HepG2 (cell line): ENCODE data around the gene PLOD3. TPM values are rescaled to one million over a fixed set of nuclear protein-coding genes. Genes with fewer than 3 reads are reported as not detected.

Source experiments
- CAMTA2 ChIP-seq: sonication (generic); formaldehyde crosslinking; IDR thresholded peaks from 2 replicates; pipeline ENCODE4 v1.4.0; 2020; ENCODE audit warnings: mild to moderate bottlenecking, missing genetic modification reagents, borderline replicate concordance
- GABPA ChIP-seq, 2 experiments: IDR thresholded peaks; 2 replicates each; pipeline ENCODE4 v1.6.1; 2011 to 2016; ENCODE audit warnings: low read depth in 2 of 2, low read length in 1 of 2, missing biosample characterization in 1 of 2, missing genetic modification characterization in 1 of 2
- GPN1 ChIP-seq: sonication (generic); formaldehyde crosslinking; IDR thresholded peaks from 2 replicates; pipeline ENCODE4 v1.5.1; 2020; ENCODE audit warnings: missing genetic modification reagents, borderline replicate concordance
- GTF3A ChIP-seq: sonication (generic); formaldehyde crosslinking; conservative IDR thresholded peaks from 2 replicates; pipeline ENCODE4 v1.4.0; 2020; ENCODE audit warnings: mild to moderate bottlenecking, missing genetic modification reagents
- HDAC2 ChIP-seq: sonication (generic); formaldehyde crosslinking; IDR thresholded peaks from 2 replicates; pipeline ENCODE4 v1.4.0; 2020; ENCODE audit warnings: missing genetic modification reagents
- MTF2 ChIP-seq: sonication (generic); formaldehyde crosslinking; IDR thresholded peaks from 2 replicates; pipeline ENCODE4 v1.5.0; 2020; ENCODE audit warnings: missing genetic modification reagents, borderline replicate concordance
- REXO4 ChIP-seq: sonication (generic); formaldehyde crosslinking; IDR thresholded peaks from 2 replicates; pipeline ENCODE4 v1.8.0; 2022; ENCODE audit warnings: missing genetic modification reagents, mild to moderate bottlenecking, borderline replicate concordance
- RNF2 ChIP-seq: fragments of 450-650 bp; conservative IDR thresholded peaks from 2 replicates; pipeline ENCODE4 v1.6.1; 2016; ENCODE audit warnings: low read depth
- SOX5 ChIP-seq: IDR thresholded peaks from 2 replicates; pipeline ENCODE4 v1.6.1; 2016; ENCODE audit warnings: borderline replicate concordance
- TEAD3 ChIP-seq: optimal IDR thresholded peaks from 2 replicates; pipeline ENCODE3; 2016; ENCODE audit warnings: borderline replicate concordance
- ZBTB38 ChIP-seq: sonication (generic); formaldehyde crosslinking; IDR thresholded peaks from 2 replicates; pipeline ENCODE4 v1.5.1; 2020; ENCODE audit warnings: mild to moderate bottlenecking, missing genetic modification reagents
- ZFP82 ChIP-seq: sonication (generic); formaldehyde crosslinking; IDR thresholded peaks from 2 replicates; pipeline ENCODE4 v1.5.1; 2020; ENCODE audit warnings: mild to moderate bottlenecking, missing genetic modification reagents, borderline replicate concordance
- ZIK1 ChIP-seq: sonication (generic); formaldehyde crosslinking; IDR thresholded peaks from 2 replicates; pipeline ENCODE4 v1.5.0; 2020; ENCODE audit warnings: mild to moderate bottlenecking, low read depth, missing genetic modification reagents, borderline replicate concordance
- ZNF317 ChIP-seq: sonication (generic); formaldehyde crosslinking; IDR thresholded peaks from 2 replicates; pipeline ENCODE4 v1.5.0; 2020; ENCODE audit warnings: mild to moderate bottlenecking, missing genetic modification reagents
- ZNF441 ChIP-seq: sonication (generic); formaldehyde crosslinking; IDR thresholded peaks from 2 replicates; pipeline ENCODE4 v1.7.0; 2021; ENCODE audit warnings: missing genetic modification reagents, borderline replicate concordance
- ZNF678 ChIP-seq: sonication (generic); formaldehyde crosslinking; IDR thresholded peaks from 2 replicates; pipeline ENCODE4 v1.4.0; 2020; ENCODE audit warnings: mild to moderate bottlenecking, missing genetic modification reagents
- ZNF724P ChIP-seq: sonication (generic); formaldehyde crosslinking; IDR thresholded peaks from 2 replicates; pipeline ENCODE4 v1.8.0; 2022; ENCODE audit warnings: missing genetic modification reagents, borderline replicate concordance
- ZSCAN31 ChIP-seq: sonication (generic); formaldehyde crosslinking; IDR thresholded peaks from 2 replicates; pipeline ENCODE4 v1.5.0; 2020; ENCODE audit warnings: low read depth, mild to moderate bottlenecking, missing genetic modification reagents
- polyA plus RNA-seq, 8 experiments: library from polyadenylated mRNA; depleted of rRNA in 3 of 8; stranded (reverse) in 7 of 8; unstranded in 1 of 8; fragments of >200 nt; fragmentation: Illumina TruSeq in 4 of 8; extraction: Trizol in 4 of 8; gene quantifications; 2 replicates each; pipeline versions ENCODE4 v1.2.1 to v1.2.3, GENCODE V29; 2011 to 2016; ENCODE audit warnings: low read depth in 4 of 8, missing spikeins in 1 of 8, mixed read lengths in 1 of 8; ENCODE audit not compliant: insufficient read depth in 1 of 8
- total RNA-seq, 5 experiments: library from RNA; depleted of rRNA; stranded (reverse); fragments of >200 nt; fragmentation: Illumina TruSeq; extraction: Trizol; gene quantifications; 2 replicates each; pipeline ENCODE4 v1.2.3, GENCODE V29; 2016; ENCODE audit warnings: low read depth in 1 of 5
- TF ChIP-seq, protein P1 (sequence below): sonication (generic); formaldehyde crosslinking; IDR thresholded peaks from 2 replicates; pipeline ENCODE4 v1.4.0; 2020; ENCODE audit warnings: missing genetic modification reagents
- TF ChIP-seq, protein P2 (sequence below): sonication (generic); formaldehyde crosslinking; IDR thresholded peaks from 2 replicates; pipeline ENCODE4 v1.5.1; 2020; ENCODE audit warnings: mild to moderate bottlenecking, missing genetic modification reagents
- TF ChIP-seq, protein P3 (sequence below), 2 experiments: fragments of 450-650 bp in 1 of 2; sonication (generic) in 1 of 2; formaldehyde crosslinking; IDR thresholded peaks; 2 replicates each; pipeline versions ENCODE4 v1.5.0 to v1.8.0; 2020 to 2022; ENCODE audit warnings: mild to moderate bottlenecking in 1 of 2, missing genetic modification reagents in 1 of 2
- TF ChIP-seq, protein P4 (sequence below): sonication (generic); IDR thresholded peaks from 2 replicates; pipeline ENCODE4 v1.6.1; 2016; ENCODE audit warnings: low read depth, borderline replicate concordance

Gene PLOD3
- total and polyA plus RNA-seq, 2 of the 13 experiments (the other 11 are each of a cell fraction or from before 2014, with no cell fraction given), result 65.8 to 67.4 TPM

DNA sequence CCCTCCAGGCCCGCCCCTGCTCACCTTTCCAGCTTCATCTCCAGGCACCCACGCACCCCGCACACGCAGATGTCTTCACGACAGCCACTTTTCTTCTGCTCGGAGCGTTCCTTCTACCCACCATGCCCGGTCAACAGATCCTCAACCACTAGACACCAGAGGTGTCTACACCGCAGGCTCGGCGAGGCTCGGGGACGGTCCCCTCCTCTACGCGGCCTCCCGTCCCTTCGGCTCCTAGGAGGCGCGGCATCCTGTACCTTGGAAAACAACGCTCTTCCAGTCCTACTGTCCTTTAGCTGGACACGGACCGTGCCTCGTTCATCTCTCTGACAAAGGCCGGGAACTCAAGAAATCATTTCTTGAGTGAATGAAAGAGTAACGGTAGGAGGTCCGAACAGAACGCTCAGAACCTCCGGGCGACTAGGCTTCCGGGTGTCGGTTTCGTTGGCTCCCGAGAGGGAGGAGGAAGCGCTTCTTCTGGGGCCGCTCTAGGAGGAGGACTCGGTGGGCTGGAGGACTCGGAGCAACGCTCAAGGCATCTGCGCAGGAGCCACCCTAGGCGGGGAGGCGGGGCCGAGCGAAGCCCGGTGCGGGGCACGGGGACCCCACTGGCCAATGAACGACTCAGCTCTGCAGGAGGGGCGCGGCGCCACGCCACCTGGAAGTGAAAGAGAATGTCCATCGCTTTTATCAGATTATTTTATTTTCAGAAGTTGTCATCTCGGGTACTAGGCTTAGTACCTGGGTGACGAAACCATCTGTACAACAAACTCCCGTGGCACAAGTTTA is 34.7 kb upstream of the PLOD3 start (continued):
- peak; percentile 56; the same call in 1 of the 2 replicates for TF ChIP-seq HDAC2 (CRISPR knock-in tag)
- 0 out of 2 replicates have a peak, but pooled peaks have one; percentile 35 for TF ChIP-seq RNF2
- no peak for TF ChIP-seq GPN1 (CRISPR knock-in tag)
- TF ChIP-seq ZNF441, result no peak
- no peak for TF ChIP-seq GTF3A (CRISPR knock-in tag)
- peak; percentile 21; the same call in 1 of the 2 replicates for TF ChIP-seq SOX5 (CRISPR knock-in tag)
- TF ChIP-seq TEAD3 (CRISPR knock-in tag), result peak; percentile 20
- TF ChIP-seq, protein P1, sequence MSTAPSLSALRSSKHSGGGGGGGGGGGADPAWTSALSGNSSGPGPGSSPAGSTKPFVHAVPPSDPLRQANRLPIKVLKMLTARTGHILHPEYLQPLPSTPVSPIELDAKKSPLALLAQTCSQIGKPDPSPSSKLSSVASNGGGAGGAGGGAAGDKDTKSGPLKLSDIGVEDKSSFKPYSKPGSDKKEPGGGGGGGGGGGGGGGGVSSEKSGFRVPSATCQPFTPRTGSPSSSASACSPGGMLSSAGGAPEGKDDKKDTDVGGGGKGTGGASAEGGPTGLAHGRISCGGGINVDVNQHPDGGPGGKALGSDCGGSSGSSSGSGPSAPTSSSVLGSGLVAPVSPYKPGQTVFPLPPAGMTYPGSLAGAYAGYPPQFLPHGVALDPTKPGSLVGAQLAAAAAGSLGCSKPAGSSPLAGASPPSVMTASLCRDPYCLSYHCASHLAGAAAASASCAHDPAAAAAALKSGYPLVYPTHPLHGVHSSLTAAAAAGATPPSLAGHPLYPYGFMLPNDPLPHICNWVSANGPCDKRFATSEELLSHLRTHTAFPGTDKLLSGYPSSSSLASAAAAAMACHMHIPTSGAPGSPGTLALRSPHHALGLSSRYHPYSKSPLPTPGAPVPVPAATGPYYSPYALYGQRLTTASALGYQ (CRISPR knock-in tag), result peak; percentile 41; the same call in 1 of the 2 replicates
- TF ChIP-seq ZFP82 (CRISPR knock-in tag), result no peak
- TF ChIP-seq ZSCAN31 (CRISPR knock-in tag), result peak; percentile 67; the same call in 1 of the 2 replicates
- no peak for TF ChIP-seq ZNF678 (CRISPR knock-in tag)
- TF ChIP-seq ZNF724P, result 0 out of 2 replicates have a peak, but pooled peaks have one; percentile 11
- TF ChIP-seq, protein P2, sequence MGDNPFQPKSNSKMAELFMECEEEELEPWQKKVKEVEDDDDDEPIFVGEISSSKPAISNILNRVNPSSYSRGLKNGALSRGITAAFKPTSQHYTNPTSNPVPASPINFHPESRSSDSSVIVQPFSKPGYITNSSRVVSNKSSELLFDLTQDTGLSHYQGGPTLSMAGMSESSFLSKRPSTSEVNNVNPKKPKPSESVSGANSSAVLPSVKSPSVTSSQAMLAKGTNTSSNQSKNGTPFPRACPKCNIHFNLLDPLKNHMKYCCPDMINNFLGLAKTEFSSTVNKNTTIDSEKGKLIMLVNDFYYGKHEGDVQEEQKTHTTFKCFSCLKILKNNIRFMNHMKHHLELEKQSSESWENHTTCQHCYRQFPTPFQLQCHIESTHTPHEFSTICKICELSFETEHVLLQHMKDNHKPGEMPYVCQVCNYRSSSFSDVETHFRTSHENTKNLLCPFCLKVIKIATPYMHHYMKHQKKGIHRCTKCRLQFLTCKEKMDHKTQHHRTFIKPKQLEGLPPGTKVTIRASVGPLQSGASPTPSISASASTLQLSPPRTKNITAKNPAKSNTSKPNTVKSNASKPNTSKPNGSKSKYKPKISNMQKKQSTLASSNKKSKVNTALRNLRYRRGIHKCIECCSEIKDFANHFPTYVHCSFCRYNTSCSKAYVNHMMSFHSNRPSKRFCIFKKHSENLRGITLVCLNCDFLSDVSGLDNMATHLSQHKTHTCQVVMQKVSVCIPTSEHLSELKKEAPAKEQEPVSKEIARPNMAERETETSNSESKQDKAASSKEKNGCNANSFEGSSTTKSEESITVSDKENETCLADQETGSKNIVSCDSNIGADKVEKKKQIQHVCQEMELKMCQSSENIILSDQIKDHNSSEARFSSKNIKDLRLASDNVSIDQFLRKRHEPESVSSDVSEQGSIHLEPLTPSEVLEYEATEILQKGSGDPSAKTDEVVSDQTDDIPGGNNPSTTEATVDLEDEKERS (CRISPR knock-in tag), result peak; percentile 49; the same call in 1 of the 2 replicates
- no peak for TF ChIP-seq REXO4 (CRISPR knock-in tag)
- peak; percentile 80 for TF ChIP-seq ZBTB38 (CRISPR knock-in tag)
- TF ChIP-seq GABPA (IDR thresholded peaks at IDR 0.05; ENCODE audit: low read depth, low read length), result peak; percentile 55
- peak; percentile 91 for TF ChIP-seq GABPA (CRISPR knock-in tag; IDR thresholded peaks at IDR 0.05; ENCODE audit: low read depth)
- peak; percentile 54; the same call in 1 of the 2 replicates for TF ChIP-seq ZNF317
- 0 out of 2 replicates have a peak, but pooled peaks have one; percentile 52 for TF ChIP-seq CAMTA2
- no peak for TF ChIP-seq ZIK1 (CRISPR knock-in tag)
- TF ChIP-seq, protein P3, sequence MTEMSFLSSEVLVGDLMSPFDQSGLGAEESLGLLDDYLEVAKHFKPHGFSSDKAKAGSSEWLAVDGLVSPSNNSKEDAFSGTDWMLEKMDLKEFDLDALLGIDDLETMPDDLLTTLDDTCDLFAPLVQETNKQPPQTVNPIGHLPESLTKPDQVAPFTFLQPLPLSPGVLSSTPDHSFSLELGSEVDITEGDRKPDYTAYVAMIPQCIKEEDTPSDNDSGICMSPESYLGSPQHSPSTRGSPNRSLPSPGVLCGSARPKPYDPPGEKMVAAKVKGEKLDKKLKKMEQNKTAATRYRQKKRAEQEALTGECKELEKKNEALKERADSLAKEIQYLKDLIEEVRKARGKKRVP (CRISPR knock-in tag; IDR thresholded peaks at IDR 0.05), result peak in 1 of 2 experiments; percentile 47; a peak in 1 of 4 replicates
- TF ChIP-seq MTF2 (CRISPR knock-in tag), result 0 out of 2 replicates have a peak, but pooled peaks have one; percentile 78
- TF ChIP-seq, protein P4, sequence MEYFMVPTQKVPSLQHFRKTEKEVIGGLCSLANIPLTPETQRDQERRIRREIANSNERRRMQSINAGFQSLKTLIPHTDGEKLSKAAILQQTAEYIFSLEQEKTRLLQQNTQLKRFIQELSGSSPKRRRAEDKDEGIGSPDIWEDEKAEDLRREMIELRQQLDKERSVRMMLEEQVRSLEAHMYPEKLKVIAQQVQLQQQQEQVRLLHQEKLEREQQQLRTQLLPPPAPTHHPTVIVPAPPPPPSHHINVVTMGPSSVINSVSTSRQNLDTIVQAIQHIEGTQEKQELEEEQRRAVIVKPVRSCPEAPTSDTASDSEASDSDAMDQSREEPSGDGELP, result peak; percentile 19; the same call in 1 of the 2 replicates
